Psoas muscle (tissue), 8 donors: ENCODE measurements around the gene PLXNA4. TPM values are rescaled to one million over a fixed set of nuclear protein-coding genes. Genes with fewer than 3 reads are reported as not detected.

Experiments
- ATAC-seq, 4 donors: fragments of 200-7000 bp; cut with Tn5 transposase; one replicate each; pipeline ENCODE4 v1.9.1; 2020; ENCODE audit warnings: moderate library complexity in 3 of 4, mild to moderate bottlenecking in 2 of 4
- DNase-seq, 2 donors: peaks; one replicate each; pipeline ENCODE4 v3.0.0-alpha.2; 2020
- H3K27ac ChIP-seq: fragments of 200-600 bp; one replicate; pipeline ENCODE4 v1.8.0; 2022
- H3K27me3 ChIP-seq, 3 donors: fragments of 200-600 bp in 1 of 3; one replicate each; pipeline versions ENCODE4 v1.6.1 to v1.8.0; 2013 to 2022; ENCODE audit warnings: low read length in 2 of 3, mild to moderate bottlenecking in 2 of 3, moderate library complexity in 1 of 3; ENCODE audit not compliant: insufficient read depth in 3 of 3
- H3K36me3 ChIP-seq, 2 donors: fragments of 200-600 bp in 1 of 2; one replicate each; pipeline versions ENCODE4 v1.6.1 to v1.8.0; 2013 to 2022; ENCODE audit warnings: low read depth in 1 of 2, mild to moderate bottlenecking in 1 of 2, moderate library complexity in 1 of 2; ENCODE audit not compliant: insufficient read depth in 1 of 2
- H3K4me1 ChIP-seq: fragments of 200-600 bp; one replicate; pipeline ENCODE4 v1.8.0; 2022
- H3K4me3 ChIP-seq: fragments of 200-600 bp; one replicate; pipeline ENCODE4 v1.8.0; 2022; ENCODE audit warnings: mild to moderate bottlenecking
- H3K9me3 ChIP-seq: fragments of 200-600 bp; one replicate; pipeline ENCODE4 v1.8.0; 2022
- WGBS, 3 donors: extraction: QIAGEN DNeasy Blood & Tissue Kit; methylation state at CpG; one replicate each; pipeline versions ENCODE4 v1.1.6 to v1.1.7; 2013; 5-methylcytosine and 5-hydroxymethylcytosine counted together
- intact Hi-C, 2 donors: fragments of 100-400 bp; cut with DNase I; formaldehyde crosslinking; loops; one replicate each; pipeline versions ENCODE4 v1.11.0 to v1.14.2; 2022
- polyA plus RNA-seq, 3 donors: library from polyadenylated mRNA; stranded (reverse); fragments of 200-250 nt; gene quantifications; one replicate each; pipeline ENCODE4 v1.2.3, GENCODE V29; 2013
- total RNA-seq, 4 donors: library from RNA; stranded (reverse); fragmentation: NEBNext Ultra II Directional in 2 of 4; extraction: Animal tissue kit (Norgen Biotek cat#: 25700) in 2 of 4; gene quantifications; one replicate each; pipeline versions ENCODE4 v1.2.1 to v1.2.4, GENCODE V29; 2021 to 2023
- TF ChIP-seq, protein P1 (sequence below): fragments of 200-600 bp; IDR thresholded peaks from one replicate; pipeline ENCODE4 v1.8.0; 2022; ENCODE audit warnings: antibody characterized with exemption
- donor health status: healthy with polysubstance abuse.
- donor health status: DM: no; HTN: no; CAD: no; lungs with moderate emphysema.
- donor health status: Bipolar disorder and iron deficiency.
- donor health status: healthy.
- donor health status: DM: yes; HTN: yes; CAD: no.
- donor health status: DM: no; HTN: no; CAD: no.
- donor health status: DM: no; HTN: no; CAD: no.
- donor health status: DM: yes; HTN: yes; CAD: no.

Gene PLXNA4
- total and polyA plus RNA-seq, 7 donors = 0.15 to 2.5 (median 0.88) TPM

GRCh38 chr7:132376361-132377013 lies 199.8 kb downstream of the PLXNA4 start:
- Histone ChIP-seq H3K27me3 (peaks cover 0 to 7% (median 0%) of the 10 kb centered on the region in 3 donors), H3K9me3 (no peaks in the 10 kb centered on the region), H3K4me1 (no peaks in the 10 kb centered on the region), H3K36me3 (no peaks in the 10 kb centered on the region), H3K27ac (no peak overlapping the region), H3K4me3 (no peak overlapping the region)
- intact Hi-C loops = no loop called here
- WGBS, 3 donors = 76 to 84% (median 77%) methylated on average over 5 of the region's 5 CpGs
- DNase-seq (no peak), ATAC-seq (no peak)
- TF ChIP-seq, protein P1, sequence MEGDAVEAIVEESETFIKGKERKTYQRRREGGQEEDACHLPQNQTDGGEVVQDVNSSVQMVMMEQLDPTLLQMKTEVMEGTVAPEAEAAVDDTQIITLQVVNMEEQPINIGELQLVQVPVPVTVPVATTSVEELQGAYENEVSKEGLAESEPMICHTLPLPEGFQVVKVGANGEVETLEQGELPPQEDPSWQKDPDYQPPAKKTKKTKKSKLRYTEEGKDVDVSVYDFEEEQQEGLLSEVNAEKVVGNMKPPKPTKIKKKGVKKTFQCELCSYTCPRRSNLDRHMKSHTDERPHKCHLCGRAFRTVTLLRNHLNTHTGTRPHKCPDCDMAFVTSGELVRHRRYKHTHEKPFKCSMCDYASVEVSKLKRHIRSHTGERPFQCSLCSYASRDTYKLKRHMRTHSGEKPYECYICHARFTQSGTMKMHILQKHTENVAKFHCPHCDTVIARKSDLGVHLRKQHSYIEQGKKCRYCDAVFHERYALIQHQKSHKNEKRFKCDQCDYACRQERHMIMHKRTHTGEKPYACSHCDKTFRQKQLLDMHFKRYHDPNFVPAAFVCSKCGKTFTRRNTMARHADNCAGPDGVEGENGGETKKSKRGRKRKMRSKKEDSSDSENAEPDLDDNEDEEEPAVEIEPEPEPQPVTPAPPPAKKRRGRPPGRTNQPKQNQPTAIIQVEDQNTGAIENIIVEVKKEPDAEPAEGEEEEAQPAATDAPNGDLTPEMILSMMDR = no peak

DNA sequence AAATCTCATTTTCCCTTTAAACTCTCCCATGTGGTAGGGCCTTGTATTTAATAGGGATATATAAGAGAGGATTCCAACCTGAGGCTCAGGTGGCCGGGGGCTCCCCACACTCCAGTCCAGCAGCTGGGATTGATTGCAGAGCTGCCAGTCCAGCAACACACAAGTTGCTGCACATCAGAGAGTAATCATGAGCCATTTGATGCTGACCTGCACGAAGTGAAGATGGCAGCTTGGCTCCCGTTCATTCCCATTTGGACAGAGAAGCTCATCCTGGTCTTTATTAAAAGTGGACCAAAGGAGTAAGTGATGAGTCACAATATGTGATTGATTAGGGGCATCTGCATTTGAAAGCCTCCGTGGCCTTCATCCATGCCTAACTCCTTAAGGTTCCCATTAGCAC lies 202.4 kb downstream of the PLXNA4 start:
- 81 to 90% (median 82%) methylated on average over 4 of the region's 4 CpGs for WGBS, 3 donors
- no peaks in the 10 kb centered on the region for H3K9me3 ChIP-seq
- intact Hi-C loops = no loop called here
- DNase-seq (no peak), ATAC-seq (no peak)
- H3K27me3 ChIP-seq = no peaks in the 10 kb centered on the region
- H3K27ac ChIP-seq = no peak overlapping the region
- H3K36me3 ChIP-seq = no peaks in the 10 kb centered on the region
- no peak overlapping the region for H3K4me3 ChIP-seq
- TF ChIP-seq, protein P1 = no peak
- H3K4me1 ChIP-seq = no peaks in the 10 kb centered on the region

GRCh38 chr7:132373041-132373440 lies 203.2 kb downstream of the PLXNA4 start:
- Histone ChIP-seq H3K4me3 (no peak overlapping the region), H3K27ac (no peak overlapping the region), H3K9me3 (no peaks in the 10 kb centered on the region), H3K36me3 (no peaks in the 10 kb centered on the region), H3K27me3 (no peaks in the 10 kb centered on the region), H3K4me1 (no peaks in the 10 kb centered on the region)
- intact Hi-C loops = no loop called here
- WGBS, 3 donors = 70 to 78% (median 73%) methylated on average over 3 of the region's 3 CpGs
- DNase-seq = no peak
- no peak for ATAC-seq
- TF ChIP-seq, protein P1 = no peak

DNA sequence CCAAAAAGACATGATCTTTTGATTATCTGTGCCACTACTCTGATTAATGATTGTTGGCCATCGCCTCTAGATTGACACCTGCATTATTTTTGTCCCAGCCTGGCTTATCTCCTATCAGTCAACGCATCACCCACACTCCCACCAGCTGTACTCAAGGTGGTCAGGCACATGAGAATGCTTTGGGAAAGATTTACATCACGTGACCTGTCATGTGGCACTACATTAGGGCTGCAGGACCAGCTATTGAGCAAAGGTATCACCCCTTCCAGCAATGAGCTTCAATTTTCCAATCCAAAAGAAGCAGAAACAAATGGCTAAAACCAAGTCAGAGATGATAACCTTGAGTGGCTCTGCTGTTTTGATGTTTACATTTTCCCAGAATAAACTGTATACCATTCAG lies 204.3 kb downstream of the PLXNA4 start:
- H3K4me1 ChIP-seq = no peaks in the 10 kb centered on the region
- WGBS, 3 donors = 86 to 95% (median 91%) methylated on average over 3 of the region's 3 CpGs

More for the DNA sequence above, 204.3 kb downstream of the PLXNA4 start:
- Histone ChIP-seq H3K27ac (no peak overlapping the region), H3K9me3 (no peaks in the 10 kb centered on the region), H3K27me3 (no peaks in the 10 kb centered on the region), H3K36me3 (no peaks in the 10 kb centered on the region), H3K4me3 (no peak overlapping the region)
- intact Hi-C loops = no loop called here
- TF ChIP-seq, protein P1 = no peak
- ATAC-seq = no peak
- DNase-seq = no peak
